GM18498 (cell line): ENCODE data around the gene EEF1A2.
"Not testable (repeated sequence)": the region's sequence is repeated elsewhere in the genome, so short reads cannot be mapped to it uniquely, and the experiment has no call there.

Experiments
- ATAC-seq: cut with Tn5 transposase; IDR thresholded peaks from one replicate; pipeline ENCODE4 v1.9.1; 2021; ENCODE audit warnings: mild to moderate bottlenecking, moderate library complexity; ENCODE audit not compliant: unreplicated experiment

Gene EEF1A2

DNA sequence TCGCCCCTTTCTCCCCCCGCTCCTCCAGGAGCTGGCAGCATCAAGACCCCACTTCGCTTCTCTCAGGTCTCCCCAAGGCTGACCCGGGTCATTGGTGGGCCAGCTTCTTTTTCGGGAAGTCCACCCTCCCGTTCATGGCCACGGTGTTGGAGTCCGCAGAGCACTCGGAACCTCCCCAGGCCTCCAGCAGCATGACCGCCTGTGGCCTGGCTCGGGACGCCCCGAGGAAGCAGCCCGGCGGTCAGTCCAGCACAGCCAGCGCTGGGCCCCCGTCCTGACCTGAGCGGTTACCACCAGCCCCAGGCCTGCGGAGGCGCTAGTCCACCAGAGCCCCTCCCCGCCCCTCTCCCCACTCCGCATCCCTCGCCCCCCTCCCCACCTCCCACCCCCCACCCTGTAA is 22.7 kb upstream of the EEF1A2 start:
- ATAC-seq, result no peak

DNA sequence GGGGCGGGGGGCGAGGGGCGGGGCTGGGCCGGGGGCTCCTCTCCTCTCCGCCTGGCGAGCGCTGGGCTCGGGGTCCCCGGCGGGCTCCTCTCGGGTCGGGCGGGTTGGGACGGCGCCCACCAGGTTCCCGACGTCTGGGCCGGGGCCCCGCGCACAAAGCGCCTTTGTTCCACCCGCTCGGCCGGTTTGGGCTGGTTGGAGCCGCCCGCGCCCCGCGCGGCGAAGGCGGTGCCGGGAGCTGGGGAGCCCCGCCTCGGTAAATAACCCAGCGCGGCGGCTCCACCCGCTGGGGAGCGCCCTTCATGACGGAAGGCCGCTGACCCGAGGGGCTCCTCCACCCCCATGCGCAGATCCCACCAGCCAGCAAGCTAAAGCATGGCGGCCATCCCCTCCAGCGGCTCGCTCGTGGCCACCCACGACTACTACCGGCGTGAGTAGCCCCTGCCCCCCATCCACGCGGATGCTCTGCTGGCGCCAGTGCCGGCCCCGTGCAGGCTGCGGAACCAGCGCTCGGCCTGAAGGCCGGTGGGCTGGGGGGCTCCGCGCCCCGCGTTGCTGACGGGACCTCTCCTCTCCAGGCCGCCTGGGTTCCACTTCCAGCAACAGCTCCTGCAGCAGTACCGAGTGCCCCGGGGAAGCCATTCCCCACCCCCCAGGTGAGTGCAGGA is 22.2 kb upstream of the EEF1A2 start:
- ATAC-seq, result peak; percentile 55

GRCh38 chr20:63520504-63520933 is 21.6 kb upstream of the EEF1A2 start, which contains the start of gene PPDPF:
TSS of gene PPDPF (plus strand) at chr20:63520765. CDS start at chr20:63521309, 544 bp downstream.
- peak; percentile 77 for ATAC-seq

GRCh38 chr20:63519668-63520503 is 21.0 kb upstream of the EEF1A2 start:
- ATAC-seq, result peak; percentile 40

DNA sequence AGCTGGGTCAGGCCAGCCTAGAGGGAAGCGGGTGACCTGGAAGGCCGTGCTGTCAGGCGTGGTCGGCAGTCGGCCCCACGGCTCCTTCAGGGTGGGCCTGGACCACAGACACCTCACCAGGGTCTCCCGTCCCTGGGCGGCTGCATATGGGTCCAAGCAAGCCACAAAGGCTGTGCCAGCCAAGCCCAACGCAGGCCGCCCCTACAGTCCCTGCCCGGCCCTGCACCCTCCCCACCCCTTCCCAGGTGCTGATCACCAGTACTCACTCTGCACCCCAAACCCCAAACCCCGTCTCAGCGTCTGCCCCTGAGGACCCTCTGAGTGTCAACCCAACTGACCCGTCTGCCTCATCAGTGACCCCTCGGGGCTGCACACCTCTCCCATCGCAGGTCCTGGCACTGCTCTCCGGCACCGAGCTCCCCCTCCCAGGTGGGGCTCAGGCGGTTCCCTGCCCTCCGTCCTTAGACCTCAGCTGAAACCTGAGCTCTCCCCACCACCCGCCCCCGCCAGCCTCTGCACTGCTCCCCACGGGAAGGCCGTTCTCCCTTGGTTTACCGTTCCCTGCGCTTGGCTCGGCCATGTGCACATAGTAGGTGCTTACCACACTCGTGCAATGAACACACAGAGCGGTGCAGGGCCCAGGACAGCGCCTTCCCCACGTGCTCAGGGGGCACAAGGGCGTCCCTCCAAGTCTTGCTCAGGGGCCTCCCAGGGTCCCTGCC is 20.2 kb upstream of the EEF1A2 start:
- ATAC-seq, result no peak

DNA sequence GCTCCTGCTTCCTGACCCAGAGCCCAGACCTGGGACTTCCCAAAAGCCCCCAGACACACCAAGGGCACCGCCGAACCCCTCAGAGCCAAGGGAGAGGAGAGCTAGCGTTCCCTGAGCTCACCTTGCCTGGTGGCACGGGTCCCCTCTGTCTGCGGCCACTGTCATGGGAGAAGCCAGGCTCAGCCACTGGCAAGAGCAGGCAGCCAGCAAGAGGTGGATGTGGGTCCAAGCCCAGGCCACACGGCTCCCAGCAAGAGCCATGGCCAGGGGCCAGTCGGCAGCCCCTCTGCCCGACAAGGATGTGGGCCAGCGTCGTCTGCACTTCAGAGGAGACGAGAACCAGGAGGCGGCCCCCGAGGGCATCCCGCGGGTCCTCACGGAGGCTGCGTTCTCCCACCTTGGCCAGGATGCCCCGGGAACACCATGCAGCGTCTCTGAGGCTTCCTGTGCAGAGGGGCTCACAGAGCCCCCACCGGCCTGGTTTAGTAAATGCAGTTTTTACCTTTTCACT is 19.5 kb upstream of the EEF1A2 start:
- ATAC-seq, result no peak

GRCh38 chr20:63517376-63518309 is 18.8 kb upstream of the EEF1A2 start:
- no peak for ATAC-seq

GRCh38 chr20:63514520-63514919 is 15.6 kb upstream of the EEF1A2 start:
- not testable (repeated sequence) for ATAC-seq

DNA sequence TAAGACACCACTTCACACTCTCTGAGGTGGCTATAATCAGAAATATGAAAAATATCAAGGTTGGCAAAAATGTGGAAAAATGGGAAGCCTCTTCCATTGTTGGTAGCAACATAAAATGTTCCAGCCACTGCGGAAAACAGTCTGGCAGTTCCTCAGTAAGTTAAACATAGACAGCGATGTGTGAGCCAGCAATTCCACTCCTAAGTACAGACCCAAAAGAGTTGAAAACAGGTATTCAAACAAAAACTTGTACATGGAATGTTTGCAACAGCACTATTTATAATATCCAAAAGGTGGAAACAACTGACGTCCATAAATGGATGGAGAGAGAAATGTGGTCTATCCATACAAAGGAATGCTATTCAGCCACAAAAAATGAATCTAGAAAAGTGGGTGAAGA is 14.3 kb upstream of the EEF1A2 start:
- ATAC-seq, result no peak

DNA sequence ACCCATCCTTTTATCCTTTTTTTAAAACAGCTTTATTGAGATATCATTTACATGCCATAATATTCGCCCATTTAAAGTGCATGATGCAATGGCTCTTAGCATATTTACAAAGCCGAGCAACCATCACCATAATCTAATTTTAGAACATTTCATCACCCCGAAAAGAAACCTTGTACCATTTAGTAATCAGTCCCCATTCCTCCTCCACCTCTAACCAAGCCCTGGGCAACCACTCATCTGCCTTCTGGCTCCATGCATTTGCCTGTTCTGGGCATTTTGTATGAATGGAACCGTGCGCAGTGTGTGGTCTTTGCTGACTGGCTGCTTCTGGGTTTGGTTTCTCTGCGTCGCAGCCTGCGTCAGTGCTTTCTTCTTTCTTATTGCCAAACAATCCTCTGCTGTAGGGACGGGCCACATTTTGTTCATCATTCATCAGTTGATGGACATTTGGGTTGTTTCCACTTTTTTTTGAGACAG is 10.2 kb upstream of the EEF1A2 start:
- no peak for ATAC-seq

- ATAC-seq, result no peak
These were observed 9.3 kb upstream of the EEF1A2 start for GRCh38 chr20:63508072-63508768.

- ATAC-seq, result no peak
These were observed 8.3 kb upstream of the EEF1A2 start for GRCh38 chr20:63507083-63507743.

DNA sequence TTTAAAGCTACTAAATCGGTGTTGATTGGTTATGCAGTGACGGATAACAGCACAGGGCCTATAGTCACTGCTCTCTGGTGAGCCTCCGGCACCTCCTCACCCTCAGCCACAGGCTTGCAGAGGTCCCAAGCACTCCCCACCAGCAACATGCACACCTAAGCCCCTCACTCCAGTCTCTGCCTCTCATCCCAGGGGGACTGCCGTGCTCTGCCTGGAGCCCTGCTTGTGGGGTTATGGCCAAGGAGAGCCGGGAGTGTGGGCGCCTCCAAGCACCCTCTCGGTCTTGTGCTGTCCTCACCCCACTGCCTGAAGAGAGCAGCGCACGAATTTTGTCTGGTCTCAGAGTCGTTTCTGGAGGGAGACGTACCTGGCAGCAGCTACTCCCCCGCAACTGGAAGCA is 6.8 kb upstream of the EEF1A2 start:
- ATAC-seq, result no peak

DNA sequence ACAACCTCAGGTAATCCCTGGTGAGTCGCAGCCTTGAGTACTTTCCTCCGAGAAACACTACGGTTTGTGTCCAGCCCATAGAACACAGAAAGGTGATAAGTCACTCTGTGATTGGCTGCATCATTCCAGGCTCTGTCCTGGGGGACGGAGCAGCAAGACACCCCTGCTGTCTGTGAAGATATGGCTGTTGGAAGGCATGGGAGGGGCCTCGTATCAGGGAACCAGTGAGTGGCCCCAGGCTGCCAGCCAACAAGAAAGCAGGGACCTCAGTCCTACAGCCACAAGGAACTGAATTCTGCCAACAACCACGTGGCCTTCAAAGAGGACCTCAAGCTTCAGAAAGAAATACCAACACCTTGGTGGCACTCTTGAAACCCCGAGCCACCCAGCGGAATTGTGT is 6.4 kb upstream of the EEF1A2 start:
- ATAC-seq, result no peak

DNA sequence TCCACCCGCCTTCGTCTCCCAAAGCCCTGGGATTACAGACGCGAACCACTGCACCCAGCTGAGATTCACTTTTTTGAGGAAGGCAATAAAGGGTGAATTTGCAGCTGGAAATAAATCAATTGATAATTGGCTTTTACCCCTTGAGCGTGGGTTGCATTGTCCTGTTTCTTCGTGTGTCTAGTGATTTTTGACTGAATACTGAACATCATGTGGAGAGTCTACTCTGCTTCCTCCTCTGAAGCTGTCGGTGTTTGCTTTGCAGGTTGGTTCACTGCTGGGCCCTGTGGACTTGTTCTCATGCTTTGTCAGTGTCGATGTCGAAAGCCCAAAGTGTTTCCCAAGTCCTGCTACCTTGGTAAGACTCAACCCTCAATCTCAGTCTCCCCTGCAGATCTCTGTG is 5.8 kb upstream of the EEF1A2 start:
- ATAC-seq, result no peak

GRCh38 chr20:63503524-63503923 is 4.6 kb upstream of the EEF1A2 start:
- ATAC-seq, result no peak

DNA sequence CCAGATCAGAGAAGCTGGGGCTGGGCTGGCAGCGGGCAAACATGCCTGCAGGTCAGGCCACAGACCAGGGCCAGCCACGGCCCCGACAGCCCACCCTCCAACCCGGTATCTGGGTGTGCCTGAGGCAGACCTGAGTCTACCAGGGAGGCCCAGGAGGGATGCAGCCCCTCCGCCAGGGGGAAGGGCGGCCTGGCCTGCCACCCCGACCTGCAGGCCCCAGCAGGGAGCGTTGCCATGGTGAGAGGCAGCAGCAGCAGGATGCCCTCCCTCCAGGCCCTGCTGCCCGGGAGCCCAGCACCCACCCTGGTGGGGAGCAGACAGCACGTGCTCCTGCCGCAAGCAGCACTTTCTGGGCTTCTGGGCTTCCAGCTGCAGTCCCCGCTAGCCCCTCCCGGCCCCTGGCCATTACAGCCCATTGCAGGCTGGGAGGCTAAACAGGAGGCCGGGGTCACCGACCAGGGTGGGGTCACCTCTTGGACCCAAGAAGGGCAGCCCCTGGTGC is 3.8 kb upstream of the EEF1A2 start:
- no peak for ATAC-seq

DNA sequence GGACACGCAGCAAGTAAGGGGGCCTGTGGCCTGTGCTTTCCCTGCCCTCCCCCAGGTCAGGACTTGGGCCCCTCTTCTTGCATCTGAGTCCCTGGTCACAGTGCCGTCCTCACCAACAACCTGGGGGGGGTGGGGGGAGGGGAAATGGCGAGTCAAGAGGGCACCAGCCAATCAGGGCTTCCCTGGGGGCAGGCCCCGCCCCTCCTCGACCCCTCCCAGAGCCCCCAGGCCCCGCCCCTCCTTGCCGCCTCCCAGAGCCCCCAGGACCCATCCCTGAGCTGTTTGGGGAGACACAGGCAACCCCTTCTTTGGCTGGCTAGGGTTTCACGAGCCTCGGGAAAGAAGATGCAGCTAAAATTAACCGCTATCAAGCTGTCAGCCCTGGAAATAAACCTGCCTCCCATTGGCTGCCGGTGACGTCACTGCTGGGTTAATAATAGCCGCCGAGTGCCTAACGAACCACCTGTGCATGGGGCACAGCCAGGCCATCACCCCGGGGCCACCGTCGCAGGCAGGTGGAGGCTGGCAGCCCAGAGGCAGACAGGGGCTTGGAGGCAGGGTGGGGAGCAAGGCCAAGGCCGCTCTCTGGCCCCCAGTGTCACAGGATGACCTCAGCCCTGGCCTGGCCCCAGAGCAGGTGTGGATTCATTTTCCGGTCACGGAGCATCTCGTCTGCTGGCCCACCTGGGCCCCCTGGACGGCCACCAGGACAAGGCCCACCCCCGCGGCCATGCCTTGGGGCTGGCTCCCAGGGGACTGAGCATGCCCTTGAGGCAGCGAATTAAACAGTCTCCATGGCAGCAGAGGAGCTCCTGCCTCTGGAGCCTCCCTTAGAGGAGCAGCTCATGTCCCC is 3.2 kb upstream of the EEF1A2 start:
- no peak for ATAC-seq
